Measurements from ENCODE around the gene ROGDI.

The ROGDI gene, protein sequence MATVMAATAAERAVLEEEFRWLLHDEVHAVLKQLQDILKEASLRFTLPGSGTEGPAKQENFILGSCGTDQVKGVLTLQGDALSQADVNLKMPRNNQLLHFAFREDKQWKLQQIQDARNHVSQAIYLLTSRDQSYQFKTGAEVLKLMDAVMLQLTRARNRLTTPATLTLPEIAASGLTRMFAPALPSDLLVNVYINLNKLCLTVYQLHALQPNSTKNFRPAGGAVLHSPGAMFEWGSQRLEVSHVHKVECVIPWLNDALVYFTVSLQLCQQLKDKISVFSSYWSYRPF
- total RNA-seq: 3.8 to 21.3 (median 9.7) reads per million in 18 experiments

DNA sequence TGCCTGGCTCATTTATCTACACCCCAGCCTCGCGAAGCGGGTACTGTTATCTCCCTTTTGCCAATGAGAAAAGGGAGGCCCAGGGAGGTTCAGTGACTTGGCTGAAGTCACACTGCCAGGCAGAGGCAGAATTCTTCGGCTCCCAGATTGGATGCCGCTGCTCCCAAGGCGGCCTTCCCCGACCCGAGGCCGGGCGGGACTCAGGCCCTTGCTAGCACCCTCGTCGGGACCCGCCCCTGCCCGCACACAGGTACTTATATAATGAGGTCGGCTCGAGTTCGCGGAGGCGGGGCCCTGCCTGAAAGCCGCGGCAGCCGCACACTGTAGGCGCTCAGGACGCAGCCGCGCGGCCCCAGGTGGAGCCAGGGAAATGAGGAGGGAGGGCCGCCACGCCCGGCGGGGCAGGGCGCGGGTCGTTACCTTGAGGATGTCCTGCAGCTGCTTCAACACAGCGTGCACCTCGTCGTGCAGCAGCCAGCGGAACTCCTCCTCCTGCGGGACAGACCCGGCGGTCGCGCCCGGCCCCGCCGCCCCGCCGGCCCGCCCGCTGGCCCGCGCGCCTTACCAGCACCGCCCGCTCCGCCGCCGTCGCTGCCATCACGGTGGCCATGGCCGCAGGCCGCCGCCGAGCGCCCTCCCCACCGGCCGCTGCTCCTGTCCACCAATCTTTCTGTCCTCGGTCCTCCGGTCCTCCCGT is at the start of gene ROGDI:
TSS of gene ROGDI (minus strand) at position 672 of the 697 bp plus-strand sequence. CDS start at position 610, 62 bp downstream.
- peak; percentile 21 to 33 for DNase-seq

DNA sequence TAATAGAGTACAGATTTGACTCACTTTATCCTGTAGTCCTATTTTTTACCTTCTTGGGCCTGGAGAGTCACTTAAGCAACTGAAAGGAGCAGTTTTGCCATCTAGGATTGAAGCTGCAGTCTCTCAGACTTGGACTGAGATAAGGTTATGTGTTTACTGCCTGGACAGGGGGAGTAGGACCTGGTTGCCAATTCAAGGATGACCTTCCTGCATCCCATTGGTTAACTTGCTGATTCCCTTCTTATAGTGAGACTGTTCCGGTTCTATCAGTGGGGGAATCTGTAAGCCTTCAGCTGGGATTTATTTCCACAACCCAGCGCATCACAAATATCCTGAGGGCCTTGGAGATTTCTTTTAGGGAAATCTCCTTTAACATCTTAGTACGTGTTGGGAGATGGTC is 47.8 kb upstream of the ROGDI start:
- DNase-seq: no peak

DNA sequence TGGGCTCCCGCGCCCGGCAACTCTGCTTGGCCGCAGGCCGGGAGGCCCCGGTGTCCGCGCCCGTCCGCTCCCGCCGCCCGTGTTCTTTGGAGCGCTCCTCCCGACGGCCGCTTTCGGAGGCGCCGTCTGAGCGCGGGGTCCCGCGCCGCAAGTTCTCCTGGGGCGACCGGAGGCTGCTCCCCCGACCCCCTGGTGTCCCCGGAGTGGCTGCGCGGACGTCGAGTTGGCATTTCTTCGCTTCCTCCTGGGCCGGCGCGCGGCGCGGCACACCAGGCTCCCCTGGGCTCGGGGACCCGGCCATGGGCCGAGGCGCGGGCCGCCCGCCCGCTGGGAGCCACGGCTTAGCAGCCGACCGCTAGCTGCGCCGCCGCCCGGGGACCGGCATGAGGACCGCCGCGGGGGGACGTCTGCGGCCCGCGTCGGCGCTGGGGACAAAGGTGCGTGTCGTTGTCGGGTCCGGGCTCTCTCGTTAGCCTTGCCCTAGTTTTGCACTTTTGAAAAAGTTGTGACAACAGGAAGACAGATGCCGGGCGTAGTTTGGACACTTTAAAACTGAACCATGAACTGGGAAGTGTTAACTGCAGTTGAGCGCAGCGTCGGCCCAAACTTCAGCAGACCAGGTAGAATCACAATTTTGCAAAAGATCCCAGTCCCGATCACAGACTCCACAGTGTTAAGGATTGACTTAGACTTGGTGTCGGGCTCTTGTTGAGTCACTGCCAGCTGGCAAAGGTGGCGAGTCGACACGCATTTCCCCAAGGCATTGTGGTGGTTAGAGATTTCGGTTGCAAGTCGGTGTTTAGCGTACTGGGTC is 45.5 kb upstream of the ROGDI start:
- peak; percentile 23 to 47 for DNase-seq

DNA sequence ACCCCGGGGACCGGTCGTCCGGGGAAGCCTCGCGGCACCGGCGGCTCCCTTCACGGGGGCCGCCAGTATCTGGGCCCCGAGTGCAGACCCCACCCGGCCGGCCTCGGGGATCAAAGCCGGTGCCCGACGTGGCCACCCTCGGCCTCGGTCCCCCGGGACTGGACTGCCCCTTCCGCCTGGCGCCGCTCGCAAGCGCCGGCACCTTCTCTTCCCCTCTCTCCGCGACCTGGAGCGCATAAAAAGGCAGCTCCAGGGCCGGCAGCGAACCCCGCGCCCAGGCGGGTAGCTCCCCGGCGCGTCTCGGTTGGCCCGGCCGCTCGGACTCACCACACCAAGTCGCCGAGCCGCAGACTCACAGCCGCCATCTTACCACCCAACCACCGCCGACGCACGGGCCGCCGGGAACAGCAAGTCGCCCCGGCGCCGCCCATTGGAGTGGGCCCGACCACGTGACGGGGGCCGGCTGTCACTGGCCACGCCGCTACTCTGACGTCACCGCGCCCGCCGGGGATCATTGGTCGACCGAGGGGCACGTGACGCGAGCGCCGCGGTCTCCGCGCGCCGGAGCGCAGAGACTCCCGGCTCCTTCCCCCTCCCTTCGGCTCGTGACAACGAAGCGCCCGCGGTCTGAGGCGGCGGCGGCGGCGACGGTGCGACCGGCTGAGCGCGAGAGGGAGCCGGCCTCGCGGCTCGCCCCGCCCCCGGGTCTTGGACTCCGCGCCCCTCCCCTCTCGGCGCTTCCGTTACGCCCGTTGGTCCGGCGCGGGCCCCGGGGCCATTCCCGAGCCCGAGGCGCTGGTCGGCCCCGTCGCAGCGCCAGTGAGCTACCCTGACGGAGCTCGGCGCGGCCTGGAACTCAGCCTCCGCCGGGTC is 44.7 kb upstream of the ROGDI start, which contains the start of the genes GLYR1 and UBN1:
TSS of gene GLYR1 (minus strand) at position 388 of the 873 bp plus-strand sequence. CDS start at position 365, 23 bp downstream.
TSS of gene UBN1 (plus strand) at position 581 of the 873 bp plus-strand sequence. CDS start 5,437 bp downstream, outside the sequence.
- DNase-seq: peak; percentile 98 to 99

DNA sequence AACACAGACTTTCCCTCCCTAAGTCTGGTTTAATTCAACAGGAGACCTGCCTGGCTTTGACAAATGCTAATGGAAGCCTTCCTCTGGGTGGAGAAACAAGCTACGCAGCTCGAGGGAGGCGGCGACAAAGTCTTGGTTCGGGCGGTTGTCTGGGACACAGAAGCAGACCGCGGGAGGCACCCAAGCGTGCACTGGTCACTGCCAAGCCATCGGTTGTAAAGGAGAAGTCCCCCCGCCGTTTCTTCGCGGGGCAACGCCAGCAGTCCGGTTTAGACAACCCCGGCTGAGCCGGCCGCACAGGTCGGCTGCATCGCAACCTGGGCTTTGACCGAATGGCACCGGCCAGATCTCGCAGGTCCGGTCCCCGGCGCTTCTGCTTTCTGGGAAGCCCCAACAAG is 44.1 kb upstream of the ROGDI start:
- DNase-seq: peak; percentile 70 to 83

DNA sequence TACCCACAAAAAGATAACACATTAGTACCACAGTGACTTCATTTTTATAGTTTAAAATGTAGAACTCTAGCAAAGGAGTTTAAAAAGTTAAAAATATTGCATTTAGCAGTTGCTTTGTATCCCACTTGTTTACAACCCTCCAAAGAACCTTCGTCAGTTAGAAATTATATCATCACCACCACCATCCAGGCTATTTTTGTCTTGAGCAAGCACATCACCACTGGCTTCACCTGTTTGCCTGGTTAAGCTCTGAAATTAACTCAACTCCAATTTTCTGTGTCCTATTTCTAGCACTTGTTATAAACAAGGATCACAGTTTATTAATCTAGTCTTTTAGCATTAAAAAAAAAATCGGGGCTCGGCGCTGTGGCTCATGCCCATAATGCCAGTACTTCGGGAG is 38.6 kb upstream of the ROGDI start:
- no peak for DNase-seq

DNA sequence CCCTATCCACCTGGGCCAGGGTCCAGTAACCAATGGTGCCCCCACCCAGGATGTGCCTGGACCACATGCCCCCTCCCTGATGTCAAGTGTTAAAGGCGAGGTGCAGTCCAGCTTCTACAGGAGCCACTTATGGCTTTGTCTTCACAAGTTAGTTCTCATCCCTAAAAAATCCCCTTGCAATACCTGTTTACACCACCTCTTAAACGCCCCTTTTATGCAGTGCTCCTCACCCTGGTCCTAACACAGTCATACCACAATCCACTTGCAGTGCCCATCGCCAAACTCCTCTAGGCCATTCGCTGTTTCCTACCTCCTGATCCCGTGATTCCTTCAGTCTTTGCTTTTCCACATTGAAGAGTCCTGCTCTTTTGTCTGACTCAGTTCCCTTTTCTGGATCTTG is 37.5 kb upstream of the ROGDI start:
- no peak for DNase-seq

DNA sequence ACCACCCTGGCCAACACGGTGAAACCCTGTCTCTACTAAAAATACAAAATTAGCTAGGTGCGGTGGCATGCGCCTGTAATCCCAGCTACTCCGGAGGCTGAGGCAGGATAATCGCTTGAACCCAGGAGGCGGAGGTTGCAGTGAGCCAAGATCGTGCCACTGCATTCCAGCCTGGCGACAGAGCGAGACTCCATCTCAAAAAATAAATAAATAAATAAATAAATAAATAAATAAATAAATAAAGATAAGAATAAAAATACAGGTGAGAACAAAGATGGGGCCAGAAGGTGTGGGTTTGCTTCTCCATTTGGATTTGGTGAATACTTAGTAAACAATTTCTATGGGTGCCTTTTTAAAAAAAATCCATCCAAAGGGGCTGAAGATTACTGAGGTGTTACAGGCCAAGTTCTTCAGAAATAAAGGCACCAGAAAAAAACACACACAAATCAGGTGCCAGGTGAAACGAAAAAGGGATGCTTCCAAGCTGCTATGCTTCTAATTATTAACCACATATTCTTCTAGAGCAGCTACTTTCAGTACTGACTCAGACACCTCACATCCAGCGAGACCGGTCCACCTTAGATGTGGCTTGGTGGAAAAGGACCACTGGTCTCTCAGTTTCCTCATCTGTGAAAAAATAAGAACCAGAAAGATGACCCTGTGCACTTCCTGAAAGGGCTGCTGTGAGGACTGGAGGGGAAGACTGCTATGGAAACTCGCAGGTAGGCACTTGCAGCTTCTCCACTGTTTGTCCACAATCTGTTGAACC is 35.5 kb upstream of the ROGDI start:
- no peak for DNase-seq

DNA sequence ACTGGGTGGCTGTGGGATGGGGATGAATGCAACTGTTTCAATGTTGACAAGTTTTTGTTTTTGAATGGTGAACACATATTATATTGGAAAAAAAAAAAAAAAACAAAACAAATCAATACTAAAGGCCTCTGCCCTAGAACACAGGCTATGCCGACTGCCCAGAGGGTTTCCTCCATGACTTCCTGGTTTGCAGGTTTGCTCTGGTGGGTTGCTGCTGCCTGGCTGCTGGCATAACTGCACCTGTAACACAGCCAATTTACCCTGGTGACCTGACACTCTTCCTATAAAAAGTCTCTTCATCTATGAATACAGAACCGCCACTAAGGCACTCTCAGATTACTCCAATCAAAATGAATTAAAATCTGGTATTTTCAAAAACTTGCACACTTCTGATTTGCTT is 34.3 kb upstream of the ROGDI start:
- no peak for DNase-seq

DNA sequence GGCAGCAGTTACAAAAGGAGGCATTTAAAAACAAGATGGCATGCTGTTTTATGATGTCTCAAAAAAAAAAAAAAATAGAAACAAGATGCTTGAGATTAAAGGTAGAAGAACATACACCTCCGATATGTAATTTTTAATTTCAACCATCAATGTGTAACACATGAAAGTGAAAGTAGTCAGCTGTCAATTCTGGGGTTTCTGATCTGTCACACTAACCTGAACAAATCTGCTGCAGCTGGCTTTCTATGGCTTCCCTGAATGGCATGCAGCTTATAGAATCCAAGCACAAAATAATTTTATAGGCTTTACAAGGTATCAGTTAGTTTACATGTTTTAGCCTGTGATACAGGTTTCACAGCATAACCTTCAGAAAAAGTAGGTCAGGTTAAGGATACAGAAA is 31.2 kb upstream of the ROGDI start:
- DNase-seq: no peak

DNA sequence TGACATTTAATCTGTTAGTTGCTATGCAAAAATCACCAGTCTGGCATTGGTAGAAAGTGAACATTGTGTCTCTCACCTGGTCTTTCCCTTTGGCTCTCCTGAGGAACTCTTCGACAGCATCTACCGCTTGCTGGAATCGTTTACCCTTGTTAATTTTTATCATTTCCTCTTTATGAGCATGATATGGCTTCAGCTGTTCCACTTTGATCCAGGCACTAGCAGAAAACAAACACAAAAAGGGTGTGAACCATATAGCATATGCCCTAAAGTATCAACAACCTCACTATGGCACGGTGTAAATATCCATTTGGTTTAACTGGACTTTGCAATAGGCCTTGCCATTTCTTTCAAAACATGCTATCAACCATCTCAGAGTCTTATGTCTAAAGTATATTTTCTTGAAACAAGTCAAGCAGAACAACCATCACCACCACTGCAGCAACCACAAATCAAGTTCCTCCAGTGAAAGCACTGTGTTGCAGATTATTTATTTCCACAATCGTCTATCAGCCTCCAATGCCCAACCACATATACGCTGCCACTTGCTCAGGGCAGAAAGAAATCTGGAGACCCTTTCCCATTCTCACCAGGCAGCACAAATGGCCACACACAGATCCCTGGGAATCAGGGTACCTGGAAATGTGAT is 30.4 kb upstream of the ROGDI start:
- DNase-seq: no peak

DNA sequence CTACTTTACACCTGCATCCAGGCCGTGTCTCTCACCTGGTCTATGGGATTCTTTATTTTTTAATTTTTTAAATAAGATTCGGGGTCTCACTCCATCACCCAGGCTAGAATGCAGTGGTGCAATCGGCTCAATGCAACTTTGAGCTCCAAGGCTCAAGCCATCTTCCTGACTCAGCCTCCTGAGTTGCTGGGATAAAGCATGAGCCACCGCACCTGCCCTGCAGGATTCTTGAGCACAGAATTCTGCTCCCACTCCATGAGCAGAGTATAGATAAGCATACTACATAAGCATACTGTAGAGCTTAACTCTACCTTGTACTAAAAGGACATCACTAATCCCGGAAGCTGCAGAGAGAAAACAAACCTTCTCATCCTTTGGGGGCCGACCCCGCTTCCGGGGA is 29.2 kb upstream of the ROGDI start:
- no peak for DNase-seq

DNA sequence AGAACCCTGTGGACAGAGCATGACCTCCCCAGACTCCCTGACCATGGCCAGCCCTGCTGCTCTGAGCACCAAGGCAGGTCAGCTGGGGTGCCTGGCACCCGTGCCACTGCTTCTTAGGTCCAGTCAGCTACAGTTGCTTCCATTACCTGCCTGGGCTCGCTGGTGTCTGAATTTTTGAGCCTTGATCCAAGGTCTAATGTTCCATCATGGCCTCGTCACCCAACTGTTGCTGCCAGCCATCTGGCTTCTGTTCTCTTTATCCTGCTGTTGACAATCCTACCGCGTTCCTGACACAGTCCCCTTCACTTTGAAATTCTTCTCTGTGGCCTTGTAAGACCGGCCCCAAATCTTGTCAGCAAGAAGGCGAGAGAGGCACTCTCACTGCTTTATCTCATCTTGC is 28.0 kb upstream of the ROGDI start:
- DNase-seq: no peak

DNA sequence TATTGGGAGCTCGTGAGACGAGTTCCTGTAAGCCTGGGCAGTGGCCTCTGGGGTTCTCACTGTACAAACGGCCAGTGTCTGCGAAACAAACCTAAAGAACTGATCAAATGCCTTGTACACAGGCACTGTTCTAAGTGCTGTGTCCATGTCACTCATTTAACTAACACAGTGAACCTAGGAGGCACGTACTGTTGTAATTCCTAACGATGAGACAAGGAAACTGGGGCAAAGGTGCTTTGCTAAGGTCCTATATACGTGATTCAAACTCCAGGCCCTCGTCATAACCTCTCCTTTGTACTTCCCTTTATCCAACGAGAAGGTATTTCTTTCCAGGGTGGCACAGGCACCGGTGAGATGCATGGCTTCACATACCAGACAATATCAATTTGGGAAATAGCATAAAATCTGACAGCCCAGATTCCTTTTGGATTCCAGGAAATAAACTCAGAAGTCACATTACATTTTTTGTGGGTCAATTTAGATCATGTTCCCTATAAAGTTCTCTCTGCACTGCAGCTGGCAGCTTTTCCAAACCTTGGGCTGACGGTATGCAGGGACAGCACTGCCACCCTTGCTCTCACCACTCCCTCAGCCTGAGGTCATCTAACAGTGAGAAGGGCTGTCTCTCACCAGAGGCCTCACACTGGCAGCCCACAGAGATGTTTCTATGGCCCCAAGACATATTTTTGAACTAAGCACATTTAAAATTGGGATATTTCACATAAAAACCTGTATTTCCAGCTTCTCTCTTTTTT is 26.3 kb upstream of the ROGDI start:
- no peak for DNase-seq

DNA sequence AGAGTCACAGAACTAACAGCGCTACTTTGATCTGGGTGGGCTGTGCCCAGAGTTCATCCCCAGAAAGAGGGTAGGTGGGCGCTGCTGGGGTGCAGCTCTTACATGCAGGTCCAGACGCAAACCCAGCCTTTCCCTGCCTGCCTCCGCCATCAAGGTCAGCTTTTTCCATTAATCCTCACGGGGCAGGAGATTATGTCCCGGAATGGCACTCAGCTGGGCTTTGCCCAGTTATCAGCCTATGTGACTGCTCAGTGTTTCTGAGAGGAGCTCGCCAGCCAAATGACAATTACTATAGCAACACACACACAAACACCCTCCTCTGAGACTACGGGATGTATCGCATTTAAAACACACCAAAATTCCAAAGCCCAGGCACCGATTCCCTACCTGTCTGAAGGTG is 24.5 kb upstream of the ROGDI start:
- no peak for DNase-seq

DNA sequence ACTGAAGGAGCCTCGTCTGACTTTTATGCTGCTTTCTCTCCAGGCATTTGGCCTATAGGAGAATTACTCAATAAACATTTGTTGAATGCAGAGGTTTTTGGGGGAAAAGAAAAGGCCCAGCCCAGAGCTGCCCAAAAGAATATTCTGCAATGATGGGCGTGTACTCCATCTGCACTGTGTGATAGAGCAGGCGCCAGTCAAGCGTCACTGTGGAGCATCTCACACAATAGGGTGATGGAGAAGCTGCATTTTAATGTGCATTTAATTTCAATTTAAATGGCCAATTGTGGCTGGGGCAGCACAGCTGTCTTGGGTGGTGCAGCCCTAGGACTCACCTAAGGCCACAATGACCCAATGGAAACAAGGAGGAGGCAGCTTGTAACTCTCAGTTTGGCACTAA is 24.1 kb upstream of the ROGDI start:
- no peak for DNase-seq

DNA sequence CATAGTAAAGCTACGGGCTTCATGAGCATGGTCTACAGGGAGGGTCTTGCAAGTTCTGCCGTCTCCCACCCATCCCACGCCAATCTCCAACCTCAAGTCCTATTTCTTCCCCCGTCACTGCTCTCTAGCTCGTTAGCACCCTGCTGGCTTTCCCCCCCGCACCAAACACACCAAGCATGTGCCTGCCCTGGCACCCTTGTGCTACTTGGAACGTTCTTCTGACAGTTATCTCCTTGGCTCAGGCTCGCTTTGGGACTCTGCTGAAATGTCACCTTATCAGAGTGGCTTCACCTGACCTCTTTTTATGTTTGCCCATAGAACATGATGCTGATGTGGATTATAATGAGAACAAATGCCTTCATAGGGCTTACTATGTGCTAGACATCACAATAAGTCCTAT is 22.8 kb upstream of the ROGDI start:
- no peak for DNase-seq

DNA sequence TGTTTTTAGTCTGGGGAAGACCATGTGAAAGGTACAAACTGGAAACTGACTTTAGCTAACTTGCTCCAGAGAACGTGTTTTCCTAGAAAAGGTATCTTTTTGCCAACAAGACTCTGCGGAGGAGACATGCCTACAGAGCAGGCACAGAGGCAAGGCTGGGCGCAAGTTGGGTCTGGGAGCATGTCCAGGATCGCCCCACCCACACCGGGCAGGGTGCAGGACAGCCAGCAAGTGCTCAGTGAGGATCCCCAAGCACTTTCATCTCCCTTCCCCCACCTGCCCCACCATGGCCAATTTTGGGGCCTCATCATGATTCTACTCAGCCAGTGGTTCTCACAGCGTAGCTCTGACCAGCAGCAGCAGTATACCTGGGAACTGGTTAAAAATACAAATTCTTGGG is 18.2 kb upstream of the ROGDI start:
- DNase-seq: no peak

DNA sequence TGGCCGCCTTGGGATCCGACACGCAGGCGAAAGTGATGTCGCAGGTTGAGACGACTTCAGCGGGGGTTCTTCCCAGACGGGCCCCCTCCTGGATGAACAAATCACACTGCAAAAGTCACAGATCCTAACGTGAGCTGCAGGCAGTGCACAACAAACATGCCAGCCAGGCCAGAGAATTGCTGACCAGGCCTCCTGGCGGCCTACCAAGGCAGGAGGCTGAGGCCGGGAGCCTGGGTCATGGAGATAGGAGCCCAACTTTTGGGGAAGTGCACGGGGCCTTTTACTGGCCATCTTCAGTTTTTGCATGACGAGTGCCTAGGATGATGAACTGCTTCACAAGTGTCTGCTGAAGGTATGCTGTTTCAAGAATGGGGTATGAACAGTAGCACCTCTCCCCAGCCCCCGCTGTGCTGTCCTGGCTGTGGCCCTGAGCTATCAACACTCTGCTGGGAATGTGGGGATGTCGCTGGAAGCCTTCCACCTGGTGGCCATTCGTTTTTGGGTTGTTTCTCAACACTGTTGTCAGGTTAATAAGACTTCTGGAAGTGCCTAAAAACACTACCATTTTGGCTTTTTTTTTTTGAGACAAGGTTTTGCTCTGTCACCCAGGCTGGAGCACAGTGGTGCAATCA is 12.2 kb upstream of the ROGDI start:
- DNase-seq: no peak

DNA sequence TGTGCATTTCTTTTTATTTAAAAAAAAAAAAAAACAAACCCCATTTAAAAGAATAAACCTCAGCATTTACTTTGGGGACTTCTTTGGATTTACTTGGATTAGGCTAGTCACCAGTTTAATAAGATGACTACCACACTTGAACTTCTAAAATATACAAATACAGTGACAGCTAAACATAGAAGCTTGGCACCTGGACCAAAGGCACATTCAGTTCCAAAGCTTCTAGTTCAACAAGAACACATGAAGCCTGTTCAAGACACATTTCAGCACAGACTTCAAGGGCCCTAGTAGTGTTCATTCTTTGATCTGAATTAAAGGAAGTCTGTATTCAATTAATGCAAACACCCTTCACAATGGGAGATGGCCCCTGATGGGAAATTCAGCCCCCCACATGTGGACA is 11.6 kb upstream of the ROGDI start:
- DNase-seq: no peak
